Astrocyte (in vitro differentiated cells and primary cell): ENCODE measurements around the gene VGLL3.

ENCODE experiments used
- CTCF ChIP-seq: IDR thresholded peaks from 2 replicates; pipeline ENCODE4 v1.5.1; 2011; ENCODE audit warnings: low read depth, mild to moderate bottlenecking, inconsistent platforms, low read length, moderate library complexity; ENCODE audit not compliant: insufficient read depth
- EZH2 ChIP-seq: IDR thresholded peaks from 2 replicates; pipeline ENCODE4 v1.6.1; 2012; ENCODE audit warnings: mild to moderate bottlenecking, low read length, inconsistent platforms; ENCODE audit not compliant: insufficient read depth

- no peak for TF ChIP-seq CTCF
- no peak for TF ChIP-seq EZH2
These were observed 17.5 kb downstream of the VGLL3 start for GRCh38 chr3:86973440-86973839.
